Keratinocyte (primary cell): ENCODE measurements around the gene ACACB. TPM values are rescaled to one million over a fixed set of nuclear protein-coding genes. Genes with fewer than 3 reads are reported as not detected.

ENCODE experiments used
- DNase-seq: peaks from one replicate; pipeline ENCODE4 v3.0.0-alpha.2; 2011; ENCODE audit warnings: low read depth, missing footprints, low spot score
- FAIRE-seq: peaks from 2 replicates; lab custom pipeline; 2011; peaks lifted over from hg19 to GRCh38; lab: Jason Lieb, UNC
- H2AFZ ChIP-seq: 2 replicates; pipeline ENCODE4 v1.6.0; 2012; ENCODE audit warnings: low read length, control low read depth, inconsistent platforms; ENCODE audit not compliant: control insufficient read depth
- H3K27ac ChIP-seq: 2 replicates; pipeline ENCODE4 v1.5.1; 2011; ENCODE audit warnings: low read length; ENCODE audit not compliant: control insufficient read depth, insufficient read depth
- H3K27me3 ChIP-seq: 3 replicates; pipeline ENCODE4 v1.6.0; 2011; ENCODE audit warnings: low read length; ENCODE audit not compliant: control insufficient read depth, insufficient read depth; ENCODE audit errors: extremely low read depth
- H3K36me3 ChIP-seq, 2 experiments: 2 replicates in 1 of 2; 3 replicates in 1 of 2; pipeline ENCODE4 v1.5.1; 2011; ENCODE audit warnings: low read length in 2 of 2, mild to moderate bottlenecking in 1 of 2; ENCODE audit not compliant: control insufficient read depth in 2 of 2, insufficient read depth in 2 of 2; ENCODE audit errors: extremely low read depth in 1 of 2
- H3K4me1 ChIP-seq: 3 replicates; pipeline ENCODE4 v1.5.1; 2011; ENCODE audit warnings: low read length; ENCODE audit not compliant: control insufficient read depth, insufficient read depth; ENCODE audit errors: extremely low read depth
- H3K4me2 ChIP-seq: 3 replicates; pipeline ENCODE4 v1.6.0; 2011; ENCODE audit warnings: low read depth, low read length; ENCODE audit not compliant: control insufficient read depth, insufficient read depth; ENCODE audit errors: extremely low read depth
- H3K4me3 ChIP-seq, 3 experiments: fragments of 200-600 bp in 1 of 3; sonication (generic) in 1 of 3; 2 replicates in 2 of 3; 3 replicates in 1 of 3; pipeline ENCODE4 v1.5.1; 2011 to 2016; ENCODE audit warnings: low read length in 3 of 3, mild to moderate bottlenecking in 3 of 3, control low read depth in 2 of 3, inconsistent platforms in 1 of 3, low read depth in 1 of 3, mixed read lengths in 1 of 3, mixed run types in 1 of 3, moderate library complexity in 1 of 3; ENCODE audit not compliant: control insufficient read depth in 2 of 3, insufficient read depth in 2 of 3; ENCODE audit errors: extremely low read depth in 1 of 3
- H3K79me2 ChIP-seq: 2 replicates; pipeline ENCODE4 v1.6.0; 2012; ENCODE audit warnings: low read length; ENCODE audit not compliant: control insufficient read depth, insufficient read depth
- H3K9ac ChIP-seq: 3 replicates; pipeline ENCODE4 v1.6.0; 2011; ENCODE audit warnings: low read length; ENCODE audit not compliant: control insufficient read depth, insufficient read depth; ENCODE audit errors: extremely low read depth
- H3K9me1 ChIP-seq: 3 replicates; pipeline ENCODE4 v1.6.0; 2011; ENCODE audit warnings: low read length; ENCODE audit not compliant: control insufficient read depth, insufficient read depth; ENCODE audit errors: extremely low read depth
- H3K9me3 ChIP-seq: 2 replicates; pipeline ENCODE4 v1.5.1; 2012; ENCODE audit warnings: low read depth, low read length; ENCODE audit not compliant: control insufficient read depth
- H4K20me1 ChIP-seq: 3 replicates; pipeline ENCODE4 v1.6.0; 2011; ENCODE audit warnings: low read length; ENCODE audit not compliant: control insufficient read depth, insufficient read depth; ENCODE audit errors: extremely low read depth
- EZH2 ChIP-seq: IDR thresholded peaks from one replicate; pipeline ENCODE4 v1.6.1; 2012; ENCODE audit warnings: inconsistent platforms, mild to moderate bottlenecking, low read length, moderate library complexity
- dilution Hi-C: fragments of 300-500 bp; cut with MboI; formaldehyde crosslinking; loops from one replicate; pipeline ENCODE4 v1.7.0; 2020; ENCODE audit warnings: low sequenced_read_pairs; ENCODE audit not compliant: extremely low pct_ligation_motif_present
- polyA plus RNA-seq, 5 experiments: library from polyadenylated mRNA; depleted of rRNA in 3 of 5; stranded (reverse) in 3 of 5; stranded (forward) in 1 of 5; unstranded in 1 of 5; fragments of >200 nt; gene quantifications; 1 replicate in 1 of 5; 2 replicates in 3 of 5; 3 replicates in 1 of 5; pipeline versions ENCODE4 v1.2.1 to v1.2.3, GENCODE V29; 2011 to 2012; ENCODE audit warnings: missing spikeins in 2 of 5, low read depth in 1 of 5, low replicate concordance in 1 of 5
- TF ChIP-seq, protein P1 (sequence below), 3 experiments: IDR thresholded peaks in 1 of 3; conservative IDR thresholded peaks in 1 of 3; optimal IDR thresholded peaks in 1 of 3; 2 replicates in 2 of 3; 3 replicates in 1 of 3; pipeline versions ENCODE3 to v1.5.1; 2011; ENCODE audit warnings: low read length in 3 of 3, mild to moderate bottlenecking in 3 of 3, moderate library complexity in 2 of 3, control low read depth in 1 of 3, inconsistent platforms in 1 of 3; ENCODE audit not compliant: insufficient read depth in 2 of 3; ENCODE audit errors: extremely low read depth in 1 of 3

ACACB gene
- polyA plus RNA-seq, 1 donor (not counting 4 experiments of a cell fraction or from before 2014, with no cell fraction given) = 1.3 TPM

DNA sequence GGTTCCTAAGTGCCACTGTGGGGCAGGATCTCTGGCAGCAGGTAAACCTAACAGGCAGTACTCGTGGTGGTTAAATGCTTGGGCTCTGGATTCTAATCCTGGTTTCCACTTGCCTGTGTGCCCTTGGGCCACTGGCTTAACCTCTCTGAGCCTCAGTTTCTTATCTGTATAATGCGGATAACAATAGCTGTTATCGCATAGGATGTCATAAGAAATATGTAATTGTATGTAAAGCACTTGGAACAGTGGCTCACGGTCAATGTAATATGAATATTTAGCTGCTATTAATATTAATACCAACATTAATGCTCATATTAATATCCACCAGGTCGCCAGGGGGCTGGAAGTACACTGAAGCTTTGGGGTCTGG is 175.9 kb downstream of the ACACB start:
- no peak for TF ChIP-seq EZH2
- TF ChIP-seq, protein P1, sequence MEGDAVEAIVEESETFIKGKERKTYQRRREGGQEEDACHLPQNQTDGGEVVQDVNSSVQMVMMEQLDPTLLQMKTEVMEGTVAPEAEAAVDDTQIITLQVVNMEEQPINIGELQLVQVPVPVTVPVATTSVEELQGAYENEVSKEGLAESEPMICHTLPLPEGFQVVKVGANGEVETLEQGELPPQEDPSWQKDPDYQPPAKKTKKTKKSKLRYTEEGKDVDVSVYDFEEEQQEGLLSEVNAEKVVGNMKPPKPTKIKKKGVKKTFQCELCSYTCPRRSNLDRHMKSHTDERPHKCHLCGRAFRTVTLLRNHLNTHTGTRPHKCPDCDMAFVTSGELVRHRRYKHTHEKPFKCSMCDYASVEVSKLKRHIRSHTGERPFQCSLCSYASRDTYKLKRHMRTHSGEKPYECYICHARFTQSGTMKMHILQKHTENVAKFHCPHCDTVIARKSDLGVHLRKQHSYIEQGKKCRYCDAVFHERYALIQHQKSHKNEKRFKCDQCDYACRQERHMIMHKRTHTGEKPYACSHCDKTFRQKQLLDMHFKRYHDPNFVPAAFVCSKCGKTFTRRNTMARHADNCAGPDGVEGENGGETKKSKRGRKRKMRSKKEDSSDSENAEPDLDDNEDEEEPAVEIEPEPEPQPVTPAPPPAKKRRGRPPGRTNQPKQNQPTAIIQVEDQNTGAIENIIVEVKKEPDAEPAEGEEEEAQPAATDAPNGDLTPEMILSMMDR (optimal IDR thresholded peaks at IDR 0.05 in 1 of 3, IDR thresholded peaks at IDR 0.05 in 1 of 3, conservative IDR thresholded peaks at IDR 0.05 in 1 of 3; ENCODE audit: extremely low read depth in 1 of 3, insufficient read depth in 2 of 3, low read length in 3 of 3) = no peak
- Histone ChIP-seq H3K36me3 (no peaks in the 10 kb centered on the region), H3K4me2 (no peak overlapping the region), H3K27ac (no peak overlapping the region), H4K20me1 (no peaks in the 10 kb centered on the region), H3K79me2 (no peaks in the 10 kb centered on the region), H3K4me3 (no peak overlapping the region), H3K27me3 (peaks cover 23% of the 10 kb centered on the region), H2AFZ (no peak overlapping the region), H3K9ac (no peak overlapping the region), H3K9me3 (no peaks in the 10 kb centered on the region), H3K9me1 (no peaks in the 10 kb centered on the region), H3K4me1 (no peaks in the 10 kb centered on the region)
- DNase-seq = no peak
- dilution Hi-C loops = no loop called here
- no peak for FAIRE-seq

DNA sequence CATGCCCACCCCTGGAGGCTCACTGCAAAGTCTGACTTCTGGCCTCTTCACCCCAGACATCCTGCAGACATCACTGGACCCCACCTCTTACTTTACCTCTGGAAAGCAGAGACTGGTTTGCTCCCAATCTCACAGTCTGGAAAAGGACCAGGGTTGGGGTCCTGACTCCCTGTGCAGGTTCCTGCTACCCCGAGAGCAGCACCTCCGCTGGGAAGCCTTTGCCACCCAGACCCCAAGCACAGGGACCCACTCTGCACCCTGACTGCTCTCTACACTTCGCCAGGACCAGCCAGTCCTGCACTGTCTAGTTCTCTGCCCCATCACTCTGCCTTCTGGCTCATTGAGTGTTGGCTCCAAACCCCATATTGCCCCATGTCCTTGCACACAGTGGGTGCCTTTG is 176.7 kb downstream of the ACACB start:
- Histone ChIP-seq H3K36me3 (no peaks in the 10 kb centered on the region), H3K27ac (no peak overlapping the region), H3K4me1 (no peaks in the 10 kb centered on the region), H3K27me3 (peaks cover 23% of the 10 kb centered on the region), H3K9me1 (no peaks in the 10 kb centered on the region), H3K4me2 (no peak overlapping the region), H3K4me3 (no peak overlapping the region), H3K9ac (no peak overlapping the region), H4K20me1 (no peaks in the 10 kb centered on the region), H3K79me2 (no peaks in the 10 kb centered on the region), H3K9me3 (no peaks in the 10 kb centered on the region), H2AFZ (no peak overlapping the region)
- no peak for FAIRE-seq
- DNase-seq = no peak
- dilution Hi-C loops = no loop called here
- TF ChIP-seq EZH2 = no peak
- TF ChIP-seq, protein P1 (optimal IDR thresholded peaks at IDR 0.05 in 1 of 3, IDR thresholded peaks at IDR 0.05 in 1 of 3, conservative IDR thresholded peaks at IDR 0.05 in 1 of 3; ENCODE audit: extremely low read depth in 1 of 3, insufficient read depth in 2 of 3, low read length in 3 of 3) = no peak
